Measurements from ENCODE around the gene IL18R1. TPM values are rescaled to one million over a fixed set of nuclear protein-coding genes. Genes with fewer than 3 reads are reported as not detected.
"Not testable (repeated sequence)": the region's sequence is repeated elsewhere in the genome, so short reads cannot be mapped to it uniquely, and the experiment has no call there.

Gene IL18R1, protein sequence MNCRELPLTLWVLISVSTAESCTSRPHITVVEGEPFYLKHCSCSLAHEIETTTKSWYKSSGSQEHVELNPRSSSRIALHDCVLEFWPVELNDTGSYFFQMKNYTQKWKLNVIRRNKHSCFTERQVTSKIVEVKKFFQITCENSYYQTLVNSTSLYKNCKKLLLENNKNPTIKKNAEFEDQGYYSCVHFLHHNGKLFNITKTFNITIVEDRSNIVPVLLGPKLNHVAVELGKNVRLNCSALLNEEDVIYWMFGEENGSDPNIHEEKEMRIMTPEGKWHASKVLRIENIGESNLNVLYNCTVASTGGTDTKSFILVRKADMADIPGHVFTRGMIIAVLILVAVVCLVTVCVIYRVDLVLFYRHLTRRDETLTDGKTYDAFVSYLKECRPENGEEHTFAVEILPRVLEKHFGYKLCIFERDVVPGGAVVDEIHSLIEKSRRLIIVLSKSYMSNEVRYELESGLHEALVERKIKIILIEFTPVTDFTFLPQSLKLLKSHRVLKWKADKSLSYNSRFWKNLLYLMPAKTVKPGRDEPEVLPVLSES
- total RNA-seq, result 10 to 100 TPM; 17.1 to 18.4 TPM

DNA sequence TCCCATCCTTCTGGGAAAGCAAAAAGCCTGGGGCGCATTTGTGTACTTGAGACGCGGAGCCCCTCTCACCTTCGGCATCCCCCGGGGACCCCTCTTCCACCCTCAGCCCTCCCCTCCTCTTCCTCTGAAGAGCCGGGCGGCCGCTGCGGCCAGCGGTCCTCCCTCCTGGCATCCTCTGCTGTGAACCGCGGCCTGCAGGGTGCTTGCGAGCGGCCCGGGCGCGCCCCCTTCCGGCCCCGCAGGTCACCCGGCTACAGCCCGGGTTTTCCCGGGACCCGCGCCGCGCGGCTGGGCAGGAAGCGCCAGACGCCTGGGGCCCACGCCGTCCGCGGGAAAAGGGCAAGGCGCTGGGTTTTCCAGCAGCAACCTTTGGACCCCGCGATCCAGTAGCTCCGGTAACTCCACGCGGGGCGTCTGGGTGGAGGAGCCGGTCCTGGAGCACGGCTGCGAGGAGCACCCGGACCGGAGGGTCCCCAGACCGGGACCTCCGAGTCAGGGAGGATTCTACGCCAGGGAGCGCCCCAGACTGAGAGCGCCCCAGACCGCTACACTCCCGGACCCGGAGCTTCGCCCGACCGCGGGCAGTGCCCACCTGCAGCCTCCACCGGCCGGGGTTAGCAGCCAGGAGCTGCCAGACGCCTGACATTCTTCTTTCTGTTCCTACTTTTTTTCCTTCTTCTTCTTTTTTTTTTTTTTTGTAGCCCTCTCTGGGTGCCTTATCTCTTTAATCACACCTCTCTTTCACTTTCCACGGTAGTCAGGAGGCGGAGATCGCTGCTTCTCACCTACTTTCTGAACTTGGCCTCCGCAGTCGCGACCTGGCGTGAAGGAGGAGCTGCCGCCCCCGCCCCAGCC, at the start of gene IL18R1:
Gene IL18R1, plus strand, starts transcription at position 271 of the 855 bp plus-strand sequence. CDS start 6,865 bp downstream, outside the sequence.
- intact Hi-C loops (cut with micrococcal nuclease), result loop anchor here (1.0 to 5.0 kb wide), 6 partner anchors 12 to 473 kb away; no protein-coding TSS in a partner anchor
- Mint-ChIP-seq H3K4me1 (ENCODE audit: low read depth) (peaks cover 45% of the 10 kb centered on the region), H3K27me3 (ENCODE audit: low read depth) (no peaks in the 10 kb centered on the region), H3K9me3 (no peaks in the 10 kb centered on the region), H3K4me3 (peak within 1 kb of the TSS; percentile 99), H3K36me3 (ENCODE audit: low read depth) (peaks cover 8% of the 10 kb centered on the region), H3K27ac (peak within 1 kb of the TSS; percentile 96)
- CTCF ChIA-PET, result interaction anchor here (0.6 to 4.9 kb wide), 23 partner anchors 9 to 1085 kb away, joined by 3 to 49 read pairs (median 3); no protein-coding TSS in a partner anchor
- DNase-seq, result peak; percentile 74

DNA sequence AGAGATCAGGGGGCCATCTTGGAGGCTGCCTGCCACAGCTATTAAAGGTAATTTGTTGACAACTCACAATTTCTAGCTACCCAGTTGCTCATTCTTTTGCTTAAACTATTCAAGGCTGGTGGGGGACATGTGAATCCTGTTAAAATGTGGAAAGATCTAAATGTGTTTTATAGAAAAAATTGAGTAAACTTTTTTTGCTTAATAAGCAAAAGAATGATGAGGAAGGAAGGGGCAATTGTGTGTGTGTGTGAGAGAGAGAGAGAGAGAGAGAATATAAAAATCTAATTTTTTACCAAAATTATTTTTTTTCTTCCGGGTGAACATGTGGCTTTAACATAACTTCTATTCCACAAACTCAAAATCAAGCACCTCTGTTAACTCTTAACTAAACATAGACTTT, 49.5 kb upstream of the IL18R1 start:
- DNase-seq, result no peak
- CTCF ChIA-PET, result no interaction called here
- Mint-ChIP-seq H3K27ac (no peak overlapping the region), H3K4me1 (ENCODE audit: low read depth) (peaks cover 31% of the 10 kb centered on the region), H3K36me3 (ENCODE audit: low read depth) (no peaks in the 10 kb centered on the region), H3K4me3 (no peak overlapping the region), H3K27me3 (ENCODE audit: low read depth) (peaks cover 4% of the 10 kb centered on the region), H3K9me3 (no peaks in the 10 kb centered on the region)
- intact Hi-C loops (cut with micrococcal nuclease), result no loop called here

DNA sequence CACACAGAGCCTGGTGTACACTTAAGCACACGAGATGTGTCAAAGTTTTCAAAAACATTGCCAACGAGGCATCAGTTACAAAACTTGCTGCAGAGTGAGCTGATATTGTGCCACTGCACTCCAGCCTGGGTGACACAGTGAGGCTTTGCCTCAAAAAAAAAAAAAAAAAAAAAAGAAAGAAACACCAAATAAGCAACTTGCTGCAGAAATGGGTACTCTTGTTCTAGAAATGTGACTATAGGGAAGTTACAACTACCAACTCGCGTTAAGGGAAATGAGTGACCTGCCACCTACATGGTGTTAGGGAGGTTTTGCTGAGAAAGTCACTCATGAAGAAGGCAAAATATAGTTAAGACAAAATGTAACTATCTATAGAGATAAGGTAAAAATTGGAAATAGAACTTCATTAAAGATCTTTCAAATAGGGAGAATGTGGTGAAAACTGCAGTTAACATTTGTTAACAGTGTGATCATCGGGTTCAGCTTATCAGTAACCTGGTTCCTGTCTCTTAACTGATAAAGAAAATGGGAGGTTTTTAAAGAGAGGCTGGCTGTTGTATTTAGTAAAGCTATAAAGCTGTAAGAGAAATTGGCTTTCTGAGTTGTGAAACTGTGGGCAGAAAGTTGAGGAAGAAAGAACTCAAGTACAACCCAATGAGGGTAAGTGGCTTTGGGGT, 44.5 kb upstream of the IL18R1 start, which contains the start of gene IL1RL1:
Gene IL1RL1, plus strand, starts transcription at position 600 of the 677 bp plus-strand sequence. CDS start 26,702 bp downstream, outside the sequence.
- DNase-seq, result no peak
- intact Hi-C loops (cut with micrococcal nuclease), result no loop called here
- Mint-ChIP-seq H3K9me3 (no peaks in the 10 kb centered on the region), H3K27ac (no peak within 1 kb of the TSS), H3K36me3 (ENCODE audit: low read depth) (no peaks in the 10 kb centered on the region), H3K27me3 (ENCODE audit: low read depth) (peaks cover 6% of the 10 kb centered on the region), H3K4me1 (ENCODE audit: low read depth) (peaks cover 4% of the 10 kb centered on the region), H3K4me3 (no peak within 1 kb of the TSS)
- CTCF ChIA-PET, result interaction anchor here (0.7 to 1.3 kb wide), 3 partner anchors 9 to 132 kb away, joined by 3 to 5 read pairs (median 3); partner anchors contain the start of gene IL18R1

DNA sequence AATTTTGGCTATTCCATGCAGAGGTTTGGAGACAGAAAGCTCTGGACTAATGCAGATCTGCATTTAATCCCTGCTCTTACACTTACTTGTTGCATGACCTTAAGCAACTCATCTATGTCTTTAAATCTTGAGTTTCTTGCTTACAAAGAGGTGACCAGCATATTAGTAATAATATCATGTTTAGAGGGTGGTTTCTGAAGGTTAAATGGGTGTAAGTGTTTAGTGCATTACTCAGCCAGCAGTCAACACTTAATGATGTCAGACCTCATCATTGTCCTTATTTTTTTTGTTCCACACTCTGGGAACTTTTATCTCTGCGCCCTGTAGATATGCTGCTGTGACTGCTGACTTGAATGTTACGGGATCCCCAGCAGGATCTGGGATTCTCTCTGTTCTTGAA, 42.6 kb upstream of the IL18R1 start:
- CTCF ChIA-PET, result no interaction called here
- Mint-ChIP-seq H3K36me3 (ENCODE audit: low read depth) (no peaks in the 10 kb centered on the region), H3K27me3 (ENCODE audit: low read depth) (peaks cover 2% of the 10 kb centered on the region), H3K4me1 (ENCODE audit: low read depth) (no peaks in the 10 kb centered on the region), H3K4me3 (no peak overlapping the region), H3K27ac (no peak overlapping the region), H3K9me3 (no peaks in the 10 kb centered on the region)
- no peak for DNase-seq
- intact Hi-C loops (cut with micrococcal nuclease), result no loop called here

DNA sequence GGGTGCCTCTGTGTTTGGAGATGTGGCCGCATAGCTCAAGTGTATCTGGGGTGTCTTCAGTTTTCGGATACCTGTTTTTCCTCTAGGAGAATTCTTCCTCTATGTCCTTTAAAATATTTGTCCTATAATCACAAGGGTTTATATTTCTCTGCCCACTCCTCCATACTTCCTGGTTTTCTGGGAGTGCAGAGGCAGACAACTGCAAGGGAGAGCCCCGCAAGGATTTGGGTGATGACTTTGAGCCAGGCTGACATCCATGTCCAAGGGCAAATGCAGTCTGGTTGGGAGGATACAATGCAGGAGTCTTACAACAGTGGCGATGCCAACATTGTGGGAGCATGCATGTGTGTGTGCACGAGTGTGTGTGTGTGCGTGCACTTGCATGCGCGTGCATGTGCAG, 42.1 kb upstream of the IL18R1 start:
- no peak overlapping the region for H3K27ac Mint-ChIP-seq
- intact Hi-C loops (cut with micrococcal nuclease), result no loop called here
- H3K4me3 Mint-ChIP-seq, result no peak overlapping the region
- H3K9me3 Mint-ChIP-seq, result no peaks in the 10 kb centered on the region
- CTCF ChIA-PET, result no interaction called here
- DNase-seq, result no peak
- H3K27me3 Mint-ChIP-seq (ENCODE audit: low read depth), result peaks cover 2% of the 10 kb centered on the region
- H3K4me1 Mint-ChIP-seq (ENCODE audit: low read depth), result no peaks in the 10 kb centered on the region
- no peaks in the 10 kb centered on the region for H3K36me3 Mint-ChIP-seq (ENCODE audit: low read depth)

DNA sequence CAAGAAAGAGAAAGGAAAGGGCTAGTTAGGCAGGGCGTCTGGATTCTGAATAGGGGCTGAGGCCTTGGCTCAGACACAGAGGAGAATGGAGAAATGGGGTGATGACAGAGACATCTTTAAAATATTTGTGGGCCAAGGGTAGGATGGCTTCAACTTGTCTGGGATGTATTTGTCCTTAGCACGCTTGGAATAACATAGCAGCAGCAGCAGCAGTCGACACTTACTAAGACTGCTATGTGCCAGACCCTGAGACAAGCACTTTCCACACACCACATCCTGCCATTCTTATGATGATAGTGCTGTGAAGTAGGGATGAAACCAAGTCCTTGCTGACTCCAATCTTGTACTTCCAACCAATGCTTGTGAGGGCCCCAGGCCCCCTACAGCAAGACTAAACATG, 41.6 kb upstream of the IL18R1 start:
- no peaks in the 10 kb centered on the region for H3K4me1 Mint-ChIP-seq (ENCODE audit: low read depth)
- H3K9me3 Mint-ChIP-seq, result no peaks in the 10 kb centered on the region
- intact Hi-C loops (cut with micrococcal nuclease), result no loop called here
- no peaks in the 10 kb centered on the region for H3K36me3 Mint-ChIP-seq (ENCODE audit: low read depth)
- no peak for DNase-seq
- H3K27me3 Mint-ChIP-seq (ENCODE audit: low read depth), result peaks cover 2% of the 10 kb centered on the region
- H3K4me3 Mint-ChIP-seq, result no peak overlapping the region
- CTCF ChIA-PET, result no interaction called here
- no peak overlapping the region for H3K27ac Mint-ChIP-seq

DNA sequence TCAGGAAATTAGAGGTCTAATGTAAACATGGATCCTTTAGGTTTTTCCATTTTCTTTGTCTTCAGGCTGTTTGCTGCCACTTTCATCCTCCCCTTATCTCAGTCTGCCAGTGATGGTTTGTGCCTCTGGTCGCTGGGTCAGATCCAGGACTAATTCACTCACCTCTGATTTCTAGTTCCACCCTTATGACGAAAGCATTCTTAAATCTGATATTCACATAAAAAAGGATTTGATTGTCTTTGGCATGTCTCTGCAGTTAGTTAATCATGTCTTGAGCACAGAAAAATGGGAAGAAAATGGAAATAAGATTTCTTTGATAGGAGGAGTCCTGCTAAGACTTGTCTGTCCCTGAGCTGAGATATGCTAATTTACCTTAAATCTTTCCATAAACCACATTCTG, 39.7 kb upstream of the IL18R1 start:
- peaks cover 2% of the 10 kb centered on the region for H3K27me3 Mint-ChIP-seq (ENCODE audit: low read depth)
- no peaks in the 10 kb centered on the region for H3K36me3 Mint-ChIP-seq (ENCODE audit: low read depth)
- H3K9me3 Mint-ChIP-seq, result no peaks in the 10 kb centered on the region
- no peak overlapping the region for H3K27ac Mint-ChIP-seq
- intact Hi-C loops (cut with micrococcal nuclease), result no loop called here
- DNase-seq, result no peak
- H3K4me3 Mint-ChIP-seq, result no peak overlapping the region
- CTCF ChIA-PET, result interaction anchor here (0.8 kb wide), 1 partner anchor 157 kb away, joined by 3 read pairs; no protein-coding TSS in a partner anchor
- no peaks in the 10 kb centered on the region for H3K4me1 Mint-ChIP-seq (ENCODE audit: low read depth)

DNA sequence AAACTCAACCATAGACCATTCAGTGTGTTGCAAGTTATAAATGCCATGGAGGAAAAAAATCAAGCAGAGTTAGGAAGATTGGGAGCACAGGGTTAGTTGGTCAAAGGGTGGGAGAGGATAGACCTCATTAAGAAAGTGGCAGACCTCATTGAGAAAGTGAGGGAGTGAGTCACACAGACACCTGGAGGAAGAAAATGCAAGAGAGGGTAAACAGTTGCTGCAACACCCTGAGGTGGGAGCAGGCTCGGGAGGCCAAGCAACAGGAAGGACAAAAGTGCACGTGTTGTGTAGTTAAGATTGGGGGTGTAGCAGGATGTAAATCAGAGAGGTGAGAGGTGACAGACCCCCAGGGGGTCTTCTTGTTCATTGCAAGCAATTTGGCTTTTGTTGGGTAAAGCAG, 37.9 kb upstream of the IL18R1 start:
- H3K36me3 Mint-ChIP-seq (ENCODE audit: low read depth), result no peaks in the 10 kb centered on the region
- no peak for DNase-seq

DNA sequence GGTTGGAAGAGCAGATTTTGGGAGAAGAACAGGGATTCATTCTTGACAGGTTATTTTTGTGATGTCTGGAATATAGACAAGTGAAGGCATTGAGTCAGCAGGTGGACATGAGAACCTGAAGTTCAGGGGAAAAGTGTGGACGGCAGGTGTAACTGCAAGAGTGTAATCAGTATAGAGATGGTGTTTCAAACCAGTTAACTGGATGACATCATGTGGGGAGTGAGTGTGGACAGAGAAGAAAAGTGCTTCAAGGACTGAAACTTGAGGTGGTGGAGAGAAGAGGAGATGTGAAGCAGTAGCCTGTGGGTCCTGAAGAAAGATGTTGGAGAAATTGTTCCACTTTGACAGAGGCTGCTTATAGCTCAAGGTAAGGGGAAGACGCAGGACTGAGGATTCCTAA, 37.2 kb upstream of the IL18R1 start:
- CTCF ChIA-PET, result no interaction called here
- Mint-ChIP-seq H3K36me3 (ENCODE audit: low read depth) (no peaks in the 10 kb centered on the region), H3K9me3 (no peaks in the 10 kb centered on the region), H3K27ac (no peak overlapping the region), H3K27me3 (ENCODE audit: low read depth) (no peaks in the 10 kb centered on the region), H3K4me3 (no peak overlapping the region), H3K4me1 (ENCODE audit: low read depth) (no peaks in the 10 kb centered on the region)
- no peak for DNase-seq
- intact Hi-C loops (cut with micrococcal nuclease), result no loop called here

More for the DNA sequence above, 37.9 kb upstream of the IL18R1 start:
- Mint-ChIP-seq H3K9me3 (no peaks in the 10 kb centered on the region), H3K4me1 (ENCODE audit: low read depth) (no peaks in the 10 kb centered on the region), H3K27me3 (ENCODE audit: low read depth) (no peaks in the 10 kb centered on the region), H3K27ac (no peak overlapping the region), H3K4me3 (no peak overlapping the region)
- intact Hi-C loops (cut with micrococcal nuclease), result no loop called here
- CTCF ChIA-PET, result interaction anchor here (0.7 kb wide), 1 partner anchor 77 kb away, joined by 3 read pairs; no protein-coding TSS in a partner anchor

DNA sequence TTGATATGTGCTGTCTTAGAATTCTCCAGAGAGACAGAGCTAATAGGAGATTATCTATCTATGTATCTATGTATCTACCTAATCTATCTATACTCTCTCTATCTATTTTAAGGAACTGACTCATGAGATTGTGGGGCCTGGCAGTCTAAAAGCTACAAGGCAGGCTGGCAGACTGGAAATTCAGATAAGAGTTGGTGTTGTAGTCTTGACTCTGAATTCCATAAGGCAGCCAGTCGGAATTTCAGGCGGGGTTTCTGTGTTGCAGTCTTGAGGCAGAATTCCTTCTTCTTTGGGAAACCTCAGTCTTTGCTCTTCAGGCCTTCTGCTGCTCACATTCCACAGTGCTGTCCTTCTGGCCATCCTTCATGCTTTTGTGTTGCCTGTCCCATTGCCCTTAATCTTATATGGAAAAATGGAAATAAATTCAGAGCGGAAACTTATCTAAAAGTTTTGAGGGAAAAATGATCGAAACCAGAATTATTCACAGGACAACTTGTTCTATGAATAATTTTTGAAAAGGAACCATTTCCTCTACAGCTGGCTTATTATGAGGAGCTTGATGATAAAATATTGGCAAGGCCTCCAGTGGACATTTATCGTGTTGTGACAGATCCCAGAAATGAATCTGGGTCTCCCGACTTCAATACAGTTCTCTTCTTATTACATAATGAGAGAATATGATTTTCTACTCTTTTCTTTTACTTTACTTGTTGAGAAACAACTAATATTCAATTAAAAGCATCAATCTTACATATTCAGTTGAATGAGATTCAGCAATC, 33.5 kb upstream of the IL18R1 start:
- no peaks in the 10 kb centered on the region for H3K27me3 Mint-ChIP-seq (ENCODE audit: low read depth)
- no peak overlapping the region for H3K27ac Mint-ChIP-seq
- H3K4me1 Mint-ChIP-seq (ENCODE audit: low read depth), result no peaks in the 10 kb centered on the region
- H3K36me3 Mint-ChIP-seq (ENCODE audit: low read depth), result no peaks in the 10 kb centered on the region
- CTCF ChIA-PET, result no interaction called here
- H3K9me3 Mint-ChIP-seq, result no peaks in the 10 kb centered on the region
- H3K4me3 Mint-ChIP-seq, result no peak overlapping the region
- intact Hi-C loops (cut with micrococcal nuclease), result no loop called here
- DNase-seq, result no peak

DNA sequence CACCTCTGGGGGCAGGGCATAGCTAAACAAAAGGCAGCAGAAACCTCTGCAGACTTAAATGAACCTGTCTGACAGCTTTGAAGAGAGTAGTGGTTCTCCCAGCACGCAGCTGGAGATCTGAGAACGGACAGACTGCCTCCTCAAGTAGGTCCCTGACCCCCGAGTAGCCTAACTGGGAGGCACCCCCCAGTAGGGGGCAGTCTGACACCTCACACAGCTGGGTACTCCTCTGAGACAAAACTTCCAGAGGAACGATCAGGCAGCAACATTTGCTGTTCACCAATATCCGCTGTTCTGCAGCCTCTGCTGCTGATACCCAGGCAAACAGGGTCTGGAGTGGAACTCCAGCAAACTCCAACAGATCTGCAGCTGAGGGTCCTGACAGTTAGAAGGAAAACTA, 30.7 kb upstream of the IL18R1 start:
- CTCF ChIA-PET; H3K27me3 Mint-ChIP-seq (ENCODE audit: low read depth); H3K27ac Mint-ChIP-seq; H3K36me3 Mint-ChIP-seq (ENCODE audit: low read depth); DNase-seq; intact Hi-C loops (cut with micrococcal nuclease); H3K4me3 Mint-ChIP-seq; H3K9me3 Mint-ChIP-seq; H3K4me1 Mint-ChIP-seq (ENCODE audit: low read depth): not testable (repeated sequence)

All from activated naive CD4-positive, alpha-beta T cell treated with anti-CD3 and anti-CD28 coated beads for 36 hours (primary cell).